ENCODE data around the gene PCNA.

The PCNA gene

GRCh38 chr20:5096463-5096862, 23.3 kb downstream of the PCNA start:
- H3K4me1 ChIP-seq (ENCODE audit: control insufficient read depth, insufficient read depth, low read length), result no peaks in the 10 kb centered on the region
- no peak overlapping the region for H3K27ac ChIP-seq (ENCODE audit: low read depth, low read length)
- H3K9ac ChIP-seq (ENCODE audit: low read length), result no peak overlapping the region
- no peaks in the 10 kb centered on the region for H3K9me3 ChIP-seq (ENCODE audit: control insufficient read depth, insufficient read depth, low read depth, low read length)
- no peaks in the 10 kb centered on the region for H3K27me3 ChIP-seq (ENCODE audit: control insufficient read depth, insufficient read depth, low read length)
- no peak overlapping the region for H3K4me3 ChIP-seq (ENCODE audit: low read depth, low read length)
- H3K36me3 ChIP-seq (ENCODE audit: control insufficient read depth, insufficient read depth, low read length), result peaks cover 58% of the 10 kb centered on the region

GRCh38 chr20:5095931-5096330, 23.8 kb downstream of the PCNA start:
- H3K4me1 ChIP-seq (ENCODE audit: control insufficient read depth, insufficient read depth, low read length), result no peaks in the 10 kb centered on the region
- no peak overlapping the region for H3K4me3 ChIP-seq (ENCODE audit: low read depth, low read length)
- H3K27ac ChIP-seq (ENCODE audit: low read depth, low read length), result no peak overlapping the region
- H3K36me3 ChIP-seq (ENCODE audit: control insufficient read depth, insufficient read depth, low read length), result peaks cover 52% of the 10 kb centered on the region
- no peak overlapping the region for H3K9ac ChIP-seq (ENCODE audit: low read length)
- H3K9me3 ChIP-seq (ENCODE audit: control insufficient read depth, insufficient read depth, low read depth, low read length), result no peaks in the 10 kb centered on the region
- H3K27me3 ChIP-seq (ENCODE audit: control insufficient read depth, insufficient read depth, low read length), result no peaks in the 10 kb centered on the region

- H3K36me3 ChIP-seq (ENCODE audit: control insufficient read depth, insufficient read depth, low read length), result peaks cover 48% of the 10 kb centered on the region
- H3K4me1 ChIP-seq (ENCODE audit: control insufficient read depth, insufficient read depth, low read length), result no peaks in the 10 kb centered on the region
- no peak overlapping the region for H3K27ac ChIP-seq (ENCODE audit: low read depth, low read length)
- H3K27me3 ChIP-seq (ENCODE audit: control insufficient read depth, insufficient read depth, low read length), result no peaks in the 10 kb centered on the region
- H3K4me3 ChIP-seq (ENCODE audit: low read depth, low read length), result no peak overlapping the region
- H3K9ac ChIP-seq (ENCODE audit: low read length), result no peak overlapping the region
- no peaks in the 10 kb centered on the region for H3K9me3 ChIP-seq (ENCODE audit: control insufficient read depth, insufficient read depth, low read depth, low read length)
Measured at GRCh38 chr20:5095454-5095853, 24.3 kb downstream of the PCNA start.

- H3K27me3 ChIP-seq (ENCODE audit: control insufficient read depth, insufficient read depth, low read length), result no peaks in the 10 kb centered on the region
- H3K27ac ChIP-seq (ENCODE audit: low read depth, low read length), result no peak overlapping the region
- no peaks in the 10 kb centered on the region for H3K9me3 ChIP-seq (ENCODE audit: control insufficient read depth, insufficient read depth, low read depth, low read length)
- no peaks in the 10 kb centered on the region for H3K4me1 ChIP-seq (ENCODE audit: control insufficient read depth, insufficient read depth, low read length)
- H3K9ac ChIP-seq (ENCODE audit: low read length), result no peak overlapping the region
- H3K4me3 ChIP-seq (ENCODE audit: low read depth, low read length), result no peak overlapping the region
- H3K36me3 ChIP-seq (ENCODE audit: control insufficient read depth, insufficient read depth, low read length), result peaks cover 23% of the 10 kb centered on the region
Measured at GRCh38 chr20:5092765-5093339, 26.9 kb downstream of the PCNA start.

GRCh38 chr20:5091902-5092301, 27.9 kb downstream of the PCNA start:
- H3K27me3 ChIP-seq (ENCODE audit: control insufficient read depth, insufficient read depth, low read length), result no peaks in the 10 kb centered on the region
- H3K9me3 ChIP-seq (ENCODE audit: control insufficient read depth, insufficient read depth, low read depth, low read length), result no peaks in the 10 kb centered on the region
- no peak overlapping the region for H3K27ac ChIP-seq (ENCODE audit: low read depth, low read length)
- H3K4me3 ChIP-seq (ENCODE audit: low read depth, low read length), result no peak overlapping the region
- H3K4me1 ChIP-seq (ENCODE audit: control insufficient read depth, insufficient read depth, low read length), result no peaks in the 10 kb centered on the region
- H3K9ac ChIP-seq (ENCODE audit: low read length), result no peak overlapping the region
- peaks cover 17% of the 10 kb centered on the region for H3K36me3 ChIP-seq (ENCODE audit: control insufficient read depth, insufficient read depth, low read length)

- Histone ChIP-seq H3K27ac (ENCODE audit: low read depth, low read length) (no peak overlapping the region), H3K4me3 (ENCODE audit: low read depth, low read length) (no peak overlapping the region), H3K27me3 (ENCODE audit: control insufficient read depth, insufficient read depth, low read length) (no peaks in the 10 kb centered on the region), H3K9me3 (ENCODE audit: control insufficient read depth, insufficient read depth, low read depth, low read length) (no peaks in the 10 kb centered on the region), H3K9ac (ENCODE audit: low read length) (no peak overlapping the region), H3K36me3 (ENCODE audit: control insufficient read depth, insufficient read depth, low read length) (peaks cover 5% of the 10 kb centered on the region), H3K4me1 (ENCODE audit: control insufficient read depth, insufficient read depth, low read length) (no peaks in the 10 kb centered on the region)
Measured at GRCh38 chr20:5090191-5090590, 29.6 kb downstream of the PCNA start.

GRCh38 chr20:5088688-5089087, 31.1 kb downstream of the PCNA start:
- no peaks in the 10 kb centered on the region for H3K4me1 ChIP-seq (ENCODE audit: control insufficient read depth, insufficient read depth, low read length)
- peaks cover 5% of the 10 kb centered on the region for H3K36me3 ChIP-seq (ENCODE audit: control insufficient read depth, insufficient read depth, low read length)
- no peak overlapping the region for H3K9ac ChIP-seq (ENCODE audit: low read length)
- H3K4me3 ChIP-seq (ENCODE audit: low read depth, low read length), result no peak overlapping the region
- H3K27me3 ChIP-seq (ENCODE audit: control insufficient read depth, insufficient read depth, low read length), result no peaks in the 10 kb centered on the region
- H3K9me3 ChIP-seq (ENCODE audit: control insufficient read depth, insufficient read depth, low read depth, low read length), result no peaks in the 10 kb centered on the region
- H3K27ac ChIP-seq (ENCODE audit: low read depth, low read length), result no peak overlapping the region

- Histone ChIP-seq H3K27ac (ENCODE audit: low read depth, low read length) (no peak overlapping the region), H3K27me3 (ENCODE audit: control insufficient read depth, insufficient read depth, low read length) (no peaks in the 10 kb centered on the region), H3K9ac (ENCODE audit: low read length) (no peak overlapping the region), H3K4me3 (ENCODE audit: low read depth, low read length) (no peak overlapping the region), H3K9me3 (ENCODE audit: control insufficient read depth, insufficient read depth, low read depth, low read length) (no peaks in the 10 kb centered on the region), H3K36me3 (ENCODE audit: control insufficient read depth, insufficient read depth, low read length) (no peaks in the 10 kb centered on the region), H3K4me1 (ENCODE audit: control insufficient read depth, insufficient read depth, low read length) (peaks cover 6% of the 10 kb centered on the region; the same call in 1 of the 2 replicates)
Measured at GRCh38 chr20:5085380-5085779, 34.4 kb downstream of the PCNA start.

- no peak overlapping the region for H3K4me3 ChIP-seq (ENCODE audit: low read depth, low read length)
- H3K9me3 ChIP-seq (ENCODE audit: control insufficient read depth, insufficient read depth, low read depth, low read length), result no peaks in the 10 kb centered on the region
- no peaks in the 10 kb centered on the region for H3K27me3 ChIP-seq (ENCODE audit: control insufficient read depth, insufficient read depth, low read length)
- H3K36me3 ChIP-seq (ENCODE audit: control insufficient read depth, insufficient read depth, low read length), result no peaks in the 10 kb centered on the region
- H3K27ac ChIP-seq (ENCODE audit: low read depth, low read length), result no peak overlapping the region
- H3K4me1 ChIP-seq (ENCODE audit: control insufficient read depth, insufficient read depth, low read length), result peaks cover 6% of the 10 kb centered on the region; the same call in 1 of the 2 replicates
- H3K9ac ChIP-seq (ENCODE audit: low read length), result no peak overlapping the region
Measured at GRCh38 chr20:5080384-5080877, 39.3 kb downstream of the PCNA start.

GRCh38 chr20:5078399-5078958, 41.3 kb downstream of the PCNA start:
- Histone ChIP-seq H3K9me3 (ENCODE audit: control insufficient read depth, insufficient read depth, low read depth, low read length) (no peaks in the 10 kb centered on the region), H3K27me3 (ENCODE audit: control insufficient read depth, insufficient read depth, low read length) (no peaks in the 10 kb centered on the region), H3K9ac (ENCODE audit: low read length) (no peak overlapping the region), H3K27ac (ENCODE audit: low read depth, low read length) (no peak overlapping the region), H3K4me1 (ENCODE audit: control insufficient read depth, insufficient read depth, low read length) (peaks cover 15% of the 10 kb centered on the region), H3K36me3 (ENCODE audit: control insufficient read depth, insufficient read depth, low read length) (no peaks in the 10 kb centered on the region), H3K4me3 (ENCODE audit: low read depth, low read length) (no peak overlapping the region)

GRCh38 chr20:5077761-5078387, 41.9 kb downstream of the PCNA start:
- H3K27ac ChIP-seq (ENCODE audit: low read depth, low read length), result no peak overlapping the region
- no peak overlapping the region for H3K9ac ChIP-seq (ENCODE audit: low read length)
- no peaks in the 10 kb centered on the region for H3K27me3 ChIP-seq (ENCODE audit: control insufficient read depth, insufficient read depth, low read length)
- no peaks in the 10 kb centered on the region for H3K36me3 ChIP-seq (ENCODE audit: control insufficient read depth, insufficient read depth, low read length)
- peaks cover 18% of the 10 kb centered on the region for H3K4me1 ChIP-seq (ENCODE audit: control insufficient read depth, insufficient read depth, low read length)
- no peaks in the 10 kb centered on the region for H3K9me3 ChIP-seq (ENCODE audit: control insufficient read depth, insufficient read depth, low read depth, low read length)
- no peak overlapping the region for H3K4me3 ChIP-seq (ENCODE audit: low read depth, low read length)

Measured in HUES6 (cell line).